Thoracic aorta (tissue), 2 donors: ENCODE results near the gene DCTN1. TPM values are rescaled to one million over a fixed set of nuclear protein-coding genes. Genes with fewer than 3 reads are reported as not detected.

Experiments
- ATAC-seq: fragments of 150-250 bp; one replicate; pipeline ENCODE4 v1.8.0; 2017; ENCODE audit warnings: low read depth; ENCODE audit not compliant: insufficient number of reproducible peaks, low FRiP score
- DNase-seq: peaks from one replicate; pipeline ENCODE4 v3.0.0-alpha.2; 2020; ENCODE audit warnings: low spot score
- H3K27ac ChIP-seq, 2 donors: fragments of 200-600 bp; sonication (generic); 1 replicate in 1 of 2; 2 replicates in 1 of 2; pipeline ENCODE4 v1.5.1; 2016; ENCODE audit warnings: mild to moderate bottlenecking in 2 of 2, moderate library complexity in 2 of 2
- H3K27me3 ChIP-seq: fragments of 200-600 bp; sonication (generic); replicated peaks from 2 replicates; pipeline ENCODE4 v1.6.0; 2016; ENCODE audit warnings: mild to moderate bottlenecking; ENCODE audit not compliant: insufficient read depth
- H3K36me3 ChIP-seq: fragments of 200-600 bp; sonication (generic); one replicate; pipeline ENCODE4 v1.5.1; 2016
- H3K4me1 ChIP-seq, 2 donors: fragments of 200-600 bp; sonication (generic); 1 replicate in 1 of 2; 2 replicates in 1 of 2; pipeline versions ENCODE4 v1.5.1 to v1.6.0; 2016; ENCODE audit warnings: low read depth in 2 of 2, mild to moderate bottlenecking in 1 of 2; ENCODE audit not compliant: control insufficient read depth in 1 of 2
- H3K4me3 ChIP-seq: fragments of 200-600 bp; sonication (generic); 2 replicates; pipeline ENCODE4 v1.5.1; 2016; ENCODE audit warnings: mild to moderate bottlenecking
- H3K9me3 ChIP-seq: fragments of 200-600 bp; sonication (generic); 2 replicates; pipeline ENCODE4 v1.5.1; 2016
- total RNA-seq, 2 donors: library from RNA; depleted of rRNA; stranded (reverse); fragments of >200 nt; gene quantifications; one replicate each; pipeline versions ENCODE4 v1.1.0 to v1.2.3, GENCODE V29; 2016
- TF ChIP-seq, protein P1 (sequence below): fragments of 200-600 bp; sonication (generic); IDR thresholded peaks from one replicate; pipeline ENCODE4 v1.5.1; 2019; ENCODE audit warnings: antibody characterized with exemption

The DCTN1 gene
- total RNA-seq, 2 donors from 2014 or later, result 123 to 332 TPM

DNA sequence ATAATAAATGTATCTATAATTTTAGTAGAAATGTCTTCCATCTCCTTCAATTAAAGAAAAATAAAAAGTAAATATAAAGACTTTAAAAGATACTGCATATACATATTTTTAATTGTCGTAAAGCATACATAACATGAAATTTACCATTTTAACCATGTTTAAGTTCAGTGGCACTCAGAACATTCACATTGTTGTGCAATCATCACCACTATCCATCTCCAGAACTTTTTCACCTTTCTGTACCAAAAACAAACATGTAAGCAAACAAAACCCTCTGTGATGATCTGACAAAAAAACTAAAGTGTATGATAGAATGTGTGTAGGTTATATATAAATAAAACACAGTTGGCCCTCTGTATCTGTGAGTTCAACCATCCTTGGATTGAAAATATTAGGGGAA, 13.4 kb upstream of the DCTN1 start:
- Histone ChIP-seq H3K4me3 (no peak overlapping the region), H3K4me1 (peaks cover 15 to 26% of the 10 kb centered on the region in 2 donors), H3K36me3 (no peaks in the 10 kb centered on the region), H3K9me3 (no peaks in the 10 kb centered on the region), H3K27ac (no peak overlapping the region), H3K27me3 (no peaks in the 10 kb centered on the region)
- DNase-seq, result no peak
- ATAC-seq, result no peak
- TF ChIP-seq, protein P1, sequence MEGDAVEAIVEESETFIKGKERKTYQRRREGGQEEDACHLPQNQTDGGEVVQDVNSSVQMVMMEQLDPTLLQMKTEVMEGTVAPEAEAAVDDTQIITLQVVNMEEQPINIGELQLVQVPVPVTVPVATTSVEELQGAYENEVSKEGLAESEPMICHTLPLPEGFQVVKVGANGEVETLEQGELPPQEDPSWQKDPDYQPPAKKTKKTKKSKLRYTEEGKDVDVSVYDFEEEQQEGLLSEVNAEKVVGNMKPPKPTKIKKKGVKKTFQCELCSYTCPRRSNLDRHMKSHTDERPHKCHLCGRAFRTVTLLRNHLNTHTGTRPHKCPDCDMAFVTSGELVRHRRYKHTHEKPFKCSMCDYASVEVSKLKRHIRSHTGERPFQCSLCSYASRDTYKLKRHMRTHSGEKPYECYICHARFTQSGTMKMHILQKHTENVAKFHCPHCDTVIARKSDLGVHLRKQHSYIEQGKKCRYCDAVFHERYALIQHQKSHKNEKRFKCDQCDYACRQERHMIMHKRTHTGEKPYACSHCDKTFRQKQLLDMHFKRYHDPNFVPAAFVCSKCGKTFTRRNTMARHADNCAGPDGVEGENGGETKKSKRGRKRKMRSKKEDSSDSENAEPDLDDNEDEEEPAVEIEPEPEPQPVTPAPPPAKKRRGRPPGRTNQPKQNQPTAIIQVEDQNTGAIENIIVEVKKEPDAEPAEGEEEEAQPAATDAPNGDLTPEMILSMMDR, result no peak

- Histone ChIP-seq H3K27me3 (no peaks in the 10 kb centered on the region), H3K4me3 (peak overlapping the region; percentile 86), H3K4me1 (peaks cover 19 to 38% of the 10 kb centered on the region in 2 donors), H3K27ac (no peak overlapping the region), H3K9me3 (no peaks in the 10 kb centered on the region), H3K36me3 (no peaks in the 10 kb centered on the region)
- ATAC-seq, result no peak
- no peak for DNase-seq
- TF ChIP-seq, protein P1, result no peak
Measured at GRCh38 chr2:74392449-74392743, 12.3 kb upstream of the DCTN1 start.

DNA sequence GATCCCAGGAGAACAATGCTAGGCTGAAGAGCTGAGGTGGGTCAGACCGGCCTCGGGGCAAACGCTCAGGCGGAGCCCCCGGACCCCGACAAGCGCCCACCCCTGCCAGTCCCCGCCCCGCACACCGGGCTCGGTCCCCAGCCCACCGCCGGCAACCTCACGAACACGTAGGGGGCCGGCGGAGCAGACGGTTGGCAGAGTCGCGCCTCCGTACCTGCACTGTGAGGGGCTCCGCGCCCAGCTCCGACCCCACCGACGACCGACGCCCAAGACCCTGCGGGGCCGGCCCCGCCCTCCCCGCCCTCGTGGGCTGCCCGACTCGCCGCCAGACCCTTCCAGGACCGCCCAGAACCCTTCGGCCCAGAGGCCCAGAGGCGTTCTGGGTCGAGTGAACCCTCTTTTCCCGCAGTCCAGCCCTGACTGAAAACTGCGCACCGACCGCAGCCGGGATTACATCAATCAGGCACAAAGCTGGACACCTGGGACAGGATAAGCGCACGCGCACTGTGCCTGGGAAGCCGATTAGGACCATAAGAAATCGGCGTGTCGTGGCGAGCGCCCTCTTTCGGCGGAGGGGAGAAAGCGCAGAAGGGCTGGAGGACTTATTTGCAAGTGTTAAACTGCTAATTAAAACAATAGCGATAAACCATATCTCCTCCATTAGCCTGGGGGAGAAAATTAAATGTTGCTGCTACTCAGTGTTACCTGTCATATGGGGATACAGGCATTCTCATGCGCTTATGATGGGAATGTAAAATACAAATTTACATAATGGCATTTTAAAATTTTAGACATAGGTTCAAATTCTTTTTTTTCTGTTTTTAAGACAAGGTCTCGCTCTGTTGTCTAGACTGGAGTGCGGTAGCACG, 11.7 kb upstream of the DCTN1 start:
- peaks cover 19 to 43% of the 10 kb centered on the region in 2 donors for H3K4me1 ChIP-seq
- peak overlapping the region; percentile 86 for H3K4me3 ChIP-seq
- no peaks in the 10 kb centered on the region for H3K9me3 ChIP-seq
- H3K27me3 ChIP-seq, result no peaks in the 10 kb centered on the region
- peak overlapping the region; percentile 78 to 87 for H3K27ac ChIP-seq
- DNase-seq (peak; percentile 67), ATAC-seq (peak; percentile 87)
- TF ChIP-seq, protein P1, result peak; percentile 97
- H3K36me3 ChIP-seq, result no peaks in the 10 kb centered on the region

DNA sequence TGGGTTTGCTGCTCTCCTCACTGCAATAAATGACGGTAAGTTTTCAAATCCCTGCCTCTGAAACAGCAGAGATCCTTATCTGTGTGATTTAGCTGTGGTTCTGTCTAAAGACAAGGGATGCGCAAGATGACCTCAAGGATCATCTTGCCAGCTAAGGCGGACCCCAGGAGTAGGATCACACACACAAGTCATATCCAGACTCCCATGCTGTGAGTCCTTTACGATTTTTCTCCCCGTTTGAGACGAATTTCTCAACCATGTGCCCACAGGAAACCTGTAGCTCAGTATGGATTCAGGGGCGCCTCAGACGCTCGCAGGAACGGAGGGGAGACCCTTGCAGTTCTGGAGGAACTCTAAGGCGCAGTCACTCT, 11.1 kb upstream of the DCTN1 start:
- Histone ChIP-seq H3K27ac (peak overlapping the region; percentile 78 to 87), H3K9me3 (no peaks in the 10 kb centered on the region), H3K4me3 (peak overlapping the region; percentile 86), H3K4me1 (peaks cover 19 to 43% of the 10 kb centered on the region in 2 donors), H3K27me3 (no peaks in the 10 kb centered on the region), H3K36me3 (no peaks in the 10 kb centered on the region)
- TF ChIP-seq, protein P1, result no peak
- ATAC-seq (peak; percentile 44), DNase-seq (no peak)

DNA sequence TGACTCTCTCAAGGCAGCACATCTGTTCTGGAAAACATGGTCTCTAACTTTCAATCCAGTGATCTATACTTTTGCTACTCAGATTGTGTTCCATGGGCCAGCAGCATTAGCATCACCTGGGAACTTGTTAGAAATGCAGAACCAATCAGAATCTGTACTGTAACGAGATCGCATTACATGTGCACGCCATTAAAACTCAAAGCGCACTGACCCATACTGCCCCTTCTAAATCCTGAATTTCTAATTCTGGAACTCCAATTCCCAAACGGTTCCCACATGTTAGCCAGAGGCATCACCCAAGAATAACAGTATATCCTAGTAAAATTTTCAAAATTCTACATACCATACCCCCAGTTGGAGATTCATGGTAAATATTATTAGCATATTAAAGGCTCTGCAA, 10.5 kb upstream of the DCTN1 start:
- no peaks in the 10 kb centered on the region for H3K9me3 ChIP-seq
- H3K4me1 ChIP-seq, result peaks cover 19 to 43% of the 10 kb centered on the region in 2 donors
- DNase-seq, result no peak
- no peaks in the 10 kb centered on the region for H3K27me3 ChIP-seq
- H3K4me3 ChIP-seq, result peak overlapping the region; percentile 86
- H3K27ac ChIP-seq, result no peak overlapping the region
- no peaks in the 10 kb centered on the region for H3K36me3 ChIP-seq
- ATAC-seq, result no peak
- TF ChIP-seq, protein P1, result no peak
